Karpas-422 (cell line): ENCODE data around the gene SKA3. TPM values are rescaled to one million over a fixed set of nuclear protein-coding genes. Genes with fewer than 3 reads are reported as not detected.

ENCODE experiments used
- DNase-seq: peaks from one replicate; pipeline ENCODE4 v3.0.0-alpha.2; 2015
- H2AFZ ChIP-seq: fragments of 200-600 bp; sonication (generic); 2 replicates; pipeline ENCODE4 v1.6.1; 2014; ENCODE audit warnings: antibody characterized with exemption, low read length, mixed read lengths
- H3K27ac ChIP-seq: fragments of 200-600 bp; sonication (generic); 2 replicates; pipeline ENCODE4 v1.5.1; 2014; ENCODE audit warnings: mild to moderate bottlenecking, low read length, moderate library complexity
- H3K27me3 ChIP-seq: fragments of 200-600 bp; sonication (generic); 2 replicates; pipeline ENCODE4 v1.6.1; 2014; ENCODE audit warnings: low read length, mixed read lengths
- H3K36me3 ChIP-seq: fragments of 200-600 bp; sonication (generic); 2 replicates; pipeline ENCODE4 v1.6.1; 2014; ENCODE audit warnings: low read length, mixed read lengths; ENCODE audit not compliant: insufficient read depth
- H3K4me1 ChIP-seq: fragments of 200-600 bp; sonication (generic); 2 replicates; pipeline ENCODE4 v1.6.1; 2014; ENCODE audit warnings: mild to moderate bottlenecking, low read length, mixed read lengths
- H3K4me2 ChIP-seq: fragments of 200-600 bp; sonication (generic); 2 replicates; pipeline ENCODE4 v1.6.1; 2014; ENCODE audit warnings: low read length, low read depth, mild to moderate bottlenecking; ENCODE audit not compliant: poor library complexity, severe bottlenecking
- H3K4me3 ChIP-seq: fragments of 200-600 bp; sonication (generic); 2 replicates; pipeline ENCODE4 v1.5.1; 2014; ENCODE audit warnings: mild to moderate bottlenecking, antibody characterized with exemption, low read length, mixed read lengths
- H3K79me2 ChIP-seq: fragments of 200-600 bp; sonication (generic); 2 replicates; pipeline ENCODE4 v1.6.1; 2014; ENCODE audit warnings: mild to moderate bottlenecking, low read length, mixed read lengths
- H3K9ac ChIP-seq: fragments of 200-600 bp; sonication (generic); 2 replicates; pipeline ENCODE4 v1.6.0; 2014; ENCODE audit warnings: low read length
- H3K9me2 ChIP-seq: fragments of 200-600 bp; sonication (generic), shearing (Covaris generic); replicated peaks from 2 replicates; pipeline ENCODE4 v1.6.0; 2014; ENCODE audit warnings: mild to moderate bottlenecking, low read length, moderate library complexity; ENCODE audit not compliant: insufficient read depth
- H3K9me3 ChIP-seq: fragments of 300-700, 200-600 bp; sonication (generic); 2 replicates; pipeline ENCODE4 v1.6.1; 2014; ENCODE audit warnings: low read length, mixed read lengths
- H4K20me1 ChIP-seq: fragments of 200-600 bp; sonication (generic); 2 replicates; pipeline ENCODE4 v1.6.1; 2014; ENCODE audit warnings: mild to moderate bottlenecking, antibody characterized with exemption, low read length, low read depth; ENCODE audit not compliant: insufficient read depth
- total RNA-seq: library from RNA; depleted of rRNA; stranded (reverse); fragments of >200 nt; shearing (Covaris generic); gene quantifications from 2 replicates; pipeline ENCODE4 v1.2.3, GENCODE V29; 2014; ENCODE audit warnings: low replicate concordance

SKA3 gene
- total RNA-seq, 1 experiment from 2014 or later = 34.2 TPM

DNA sequence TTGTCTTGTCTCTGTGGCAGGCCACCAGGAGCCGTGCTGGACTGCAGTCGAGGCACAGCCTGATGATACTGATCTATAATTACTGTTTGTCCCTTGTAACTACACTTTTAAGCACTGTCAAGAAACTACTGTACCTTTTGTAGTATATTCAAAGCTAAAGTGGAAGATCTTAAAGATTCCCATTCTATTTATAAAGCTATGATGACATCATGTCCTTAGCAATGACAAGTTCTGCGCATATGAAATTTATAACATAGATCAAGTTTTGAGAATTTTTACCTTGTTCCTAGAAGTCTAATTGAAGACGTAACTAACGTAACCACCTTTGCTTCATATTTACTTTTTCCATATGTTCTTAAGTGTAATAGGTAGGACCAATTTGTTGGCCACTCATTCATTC lies 58.2 kb downstream of the SKA3 start:
- Histone ChIP-seq H3K4me2 (no peak overlapping the region), H3K4me3 (no peak overlapping the region), H3K9ac (no peak overlapping the region), H3K4me1 (no peaks in the 10 kb centered on the region), H3K79me2 (no peaks in the 10 kb centered on the region), H3K27ac (no peak overlapping the region), H3K36me3 (no peaks in the 10 kb centered on the region), H3K9me2 (no peaks in the 10 kb centered on the region), H4K20me1 (no peaks in the 10 kb centered on the region), H3K9me3 (no peaks in the 10 kb centered on the region), H2AFZ (no peak overlapping the region), H3K27me3 (no peaks in the 10 kb centered on the region)
- no peak for DNase-seq

DNA sequence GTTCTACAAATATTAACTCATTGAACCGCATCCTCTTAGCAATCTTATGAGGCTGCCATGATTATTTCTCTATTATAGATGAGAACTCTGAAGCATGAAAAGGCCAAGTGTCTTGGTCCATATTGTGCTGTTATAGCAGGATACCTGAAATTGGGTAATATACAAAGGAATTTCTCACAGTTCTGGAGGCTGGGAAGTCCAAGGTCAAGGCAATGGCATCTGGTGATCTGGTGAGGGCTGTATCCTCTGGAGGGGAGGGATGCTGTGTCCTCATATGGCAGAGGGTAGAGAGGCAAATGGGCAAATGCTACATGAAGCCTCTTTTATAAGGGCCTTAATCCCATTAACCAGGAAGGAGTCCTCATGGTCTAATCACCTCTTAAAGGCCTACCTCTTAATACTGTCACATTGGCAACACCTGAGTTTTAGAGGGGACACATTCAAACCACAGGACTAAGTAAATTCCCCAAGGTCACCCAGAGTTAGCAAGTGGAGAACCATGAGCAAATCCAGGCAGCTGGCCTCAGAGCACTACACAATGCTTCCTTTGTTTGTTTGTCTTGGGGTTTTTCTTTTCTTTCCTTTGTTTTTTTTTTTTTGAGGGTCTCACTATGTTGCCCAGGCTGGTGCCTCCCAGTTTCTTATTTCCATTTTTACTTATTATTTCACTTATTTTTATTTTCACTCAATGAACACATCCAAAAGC lies 59.1 kb downstream of the SKA3 start:
- Histone ChIP-seq H3K9me2 (no peaks in the 10 kb centered on the region), H3K27me3 (no peaks in the 10 kb centered on the region), H3K36me3 (no peaks in the 10 kb centered on the region), H2AFZ (no peak overlapping the region), H3K4me1 (no peaks in the 10 kb centered on the region), H3K79me2 (no peaks in the 10 kb centered on the region), H3K27ac (no peak overlapping the region), H3K4me2 (no peak overlapping the region), H3K9me3 (no peaks in the 10 kb centered on the region), H3K9ac (no peak overlapping the region), H3K4me3 (no peak overlapping the region), H4K20me1 (no peaks in the 10 kb centered on the region)
- no peak for DNase-seq

DNA sequence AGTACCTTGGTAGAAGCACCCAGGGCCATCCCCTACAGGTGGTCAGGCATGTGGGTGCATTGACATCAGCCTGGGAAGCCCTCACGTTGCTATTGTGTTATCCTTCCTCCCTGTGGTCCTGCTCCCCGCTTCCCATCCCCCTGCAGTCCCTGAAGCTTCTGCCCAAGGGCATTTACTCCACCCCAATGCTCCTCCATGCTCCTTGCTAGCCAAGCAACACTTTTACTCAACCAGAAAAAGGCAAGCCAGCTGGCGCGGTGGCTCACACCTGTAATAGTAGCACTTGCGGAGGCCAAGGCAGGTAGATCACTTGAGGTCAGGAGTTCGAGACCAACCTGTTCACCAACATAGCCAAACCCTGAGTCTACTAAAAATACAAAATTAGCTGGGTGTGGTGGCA lies 60.2 kb downstream of the SKA3 start:
- H3K27me3 ChIP-seq = no peaks in the 10 kb centered on the region
- no peaks in the 10 kb centered on the region for H3K36me3 ChIP-seq
- H3K79me2 ChIP-seq = no peaks in the 10 kb centered on the region
- H4K20me1 ChIP-seq = no peaks in the 10 kb centered on the region
- H3K4me2 ChIP-seq = no peak overlapping the region
- H3K9me3 ChIP-seq = no peaks in the 10 kb centered on the region
- no peak overlapping the region for H2AFZ ChIP-seq
- no peaks in the 10 kb centered on the region for H3K4me1 ChIP-seq
- no peak for DNase-seq
- H3K9me2 ChIP-seq = no peaks in the 10 kb centered on the region
- no peak overlapping the region for H3K9ac ChIP-seq
- H3K4me3 ChIP-seq = no peak overlapping the region
- H3K27ac ChIP-seq = no peak overlapping the region

DNA sequence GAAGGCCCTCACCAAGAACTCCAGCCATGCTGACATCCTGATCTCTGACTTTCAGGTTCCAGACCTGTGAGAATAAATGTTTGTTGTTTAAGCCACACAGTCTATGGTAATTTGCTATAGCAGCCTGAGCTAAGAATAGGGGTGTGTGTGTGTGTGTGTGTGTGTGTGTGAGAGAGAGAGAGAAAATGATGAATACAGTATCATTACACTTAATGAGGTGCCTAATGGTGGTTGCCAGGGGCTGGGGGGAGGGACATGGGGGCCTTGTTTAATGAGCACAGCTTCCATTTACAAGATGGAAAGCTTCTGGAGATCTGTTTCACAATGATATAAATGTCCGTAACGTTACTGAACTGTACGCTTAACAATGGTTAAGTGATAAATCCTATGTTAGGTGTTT lies 61.1 kb downstream of the SKA3 start:
- Histone ChIP-seq H3K4me2 (no peak overlapping the region), H3K9ac (no peak overlapping the region), H3K9me3 (no peaks in the 10 kb centered on the region), H3K9me2 (no peaks in the 10 kb centered on the region), H3K27ac (no peak overlapping the region), H3K79me2 (no peaks in the 10 kb centered on the region), H3K27me3 (no peaks in the 10 kb centered on the region), H3K4me3 (no peak overlapping the region), H4K20me1 (no peaks in the 10 kb centered on the region), H3K36me3 (no peaks in the 10 kb centered on the region), H3K4me1 (no peaks in the 10 kb centered on the region), H2AFZ (no peak overlapping the region)
- DNase-seq = no peak

DNA sequence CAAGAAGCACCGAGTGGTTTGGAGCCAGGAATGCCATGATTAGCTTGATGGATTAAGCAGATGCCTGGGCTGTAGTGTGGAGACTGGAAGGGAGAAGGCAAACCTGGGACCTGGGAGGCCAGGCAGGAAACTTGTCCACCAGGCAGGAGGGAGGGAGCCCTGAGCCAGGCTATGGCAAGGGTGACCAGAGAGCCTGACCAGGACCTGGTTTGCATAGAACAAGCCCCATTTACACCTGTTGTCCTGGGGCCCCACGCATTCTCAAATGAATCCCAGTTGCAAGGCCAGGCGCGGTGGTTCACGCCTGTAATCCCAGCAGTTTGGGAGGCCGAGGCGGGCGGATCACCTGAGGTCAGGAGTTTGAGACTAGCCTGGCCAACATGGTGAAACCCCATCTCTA lies 64.8 kb downstream of the SKA3 start:
- H2AFZ ChIP-seq = no peak overlapping the region
- H3K4me1 ChIP-seq = no peaks in the 10 kb centered on the region
- H3K4me2 ChIP-seq = no peak overlapping the region
- H3K9ac ChIP-seq = no peak overlapping the region
- H3K79me2 ChIP-seq = no peaks in the 10 kb centered on the region
- H3K9me2 ChIP-seq = no peaks in the 10 kb centered on the region
- DNase-seq = no peak
- no peaks in the 10 kb centered on the region for H3K9me3 ChIP-seq
- H4K20me1 ChIP-seq = no peaks in the 10 kb centered on the region
- no peak overlapping the region for H3K27ac ChIP-seq
- H3K36me3 ChIP-seq = no peaks in the 10 kb centered on the region
- H3K4me3 ChIP-seq = no peak overlapping the region
- no peaks in the 10 kb centered on the region for H3K27me3 ChIP-seq

DNA sequence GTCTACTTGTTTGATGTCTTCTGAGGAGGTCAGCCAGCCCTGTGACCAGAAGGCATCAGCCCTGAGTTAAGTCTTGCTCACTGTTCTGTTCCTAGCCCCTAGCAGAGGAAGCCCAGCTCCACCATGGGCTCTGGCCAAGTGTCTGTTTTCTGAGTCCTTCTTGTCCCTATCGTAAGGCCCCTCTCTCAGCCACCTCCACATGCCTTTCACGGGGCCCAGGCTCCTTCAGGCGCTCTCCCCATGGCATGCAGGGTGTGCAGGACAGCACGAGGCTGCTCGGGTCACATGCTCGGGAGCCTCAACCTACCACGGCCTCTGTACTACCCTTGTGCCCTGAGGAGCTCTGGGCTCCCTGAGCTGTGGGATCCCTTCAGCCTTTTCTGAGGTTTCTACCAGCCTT lies 67.2 kb downstream of the SKA3 start:
- Histone ChIP-seq H4K20me1 (no peaks in the 10 kb centered on the region), H3K27ac (no peak overlapping the region), H3K4me3 (no peak overlapping the region), H3K4me1 (no peaks in the 10 kb centered on the region), H3K79me2 (no peaks in the 10 kb centered on the region), H3K4me2 (no peak overlapping the region), H3K27me3 (no peaks in the 10 kb centered on the region), H3K36me3 (no peaks in the 10 kb centered on the region), H3K9me2 (no peaks in the 10 kb centered on the region), H2AFZ (no peak overlapping the region), H3K9ac (no peak overlapping the region), H3K9me3 (no peaks in the 10 kb centered on the region)
- DNase-seq = no peak

DNA sequence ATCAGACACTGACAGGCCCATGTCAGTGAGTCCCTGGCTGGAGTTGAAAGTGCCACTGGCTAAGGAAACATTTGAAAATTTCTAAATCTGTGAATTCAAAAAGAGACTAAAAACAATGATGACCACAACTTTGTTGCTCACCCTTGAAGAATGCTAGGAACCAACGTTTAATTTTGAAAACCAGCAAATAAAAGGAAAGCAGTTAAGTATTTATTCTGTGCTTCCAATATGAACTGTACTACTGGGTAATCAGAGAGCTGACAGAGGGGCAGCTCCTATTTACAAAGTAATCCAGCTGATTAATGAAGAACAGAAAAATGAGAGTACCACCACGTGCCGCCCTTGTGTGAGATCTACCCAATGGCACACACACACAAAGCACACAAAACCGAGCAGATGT lies 70.3 kb downstream of the SKA3 start:
- Histone ChIP-seq H4K20me1 (no peaks in the 10 kb centered on the region), H3K9ac (no peak overlapping the region), H3K79me2 (no peaks in the 10 kb centered on the region), H3K27me3 (no peaks in the 10 kb centered on the region), H2AFZ (no peak overlapping the region), H3K9me3 (no peaks in the 10 kb centered on the region), H3K4me1 (no peaks in the 10 kb centered on the region), H3K4me3 (no peak overlapping the region), H3K36me3 (no peaks in the 10 kb centered on the region), H3K27ac (no peak overlapping the region), H3K4me2 (no peak overlapping the region), H3K9me2 (no peaks in the 10 kb centered on the region)
- DNase-seq = no peak

DNA sequence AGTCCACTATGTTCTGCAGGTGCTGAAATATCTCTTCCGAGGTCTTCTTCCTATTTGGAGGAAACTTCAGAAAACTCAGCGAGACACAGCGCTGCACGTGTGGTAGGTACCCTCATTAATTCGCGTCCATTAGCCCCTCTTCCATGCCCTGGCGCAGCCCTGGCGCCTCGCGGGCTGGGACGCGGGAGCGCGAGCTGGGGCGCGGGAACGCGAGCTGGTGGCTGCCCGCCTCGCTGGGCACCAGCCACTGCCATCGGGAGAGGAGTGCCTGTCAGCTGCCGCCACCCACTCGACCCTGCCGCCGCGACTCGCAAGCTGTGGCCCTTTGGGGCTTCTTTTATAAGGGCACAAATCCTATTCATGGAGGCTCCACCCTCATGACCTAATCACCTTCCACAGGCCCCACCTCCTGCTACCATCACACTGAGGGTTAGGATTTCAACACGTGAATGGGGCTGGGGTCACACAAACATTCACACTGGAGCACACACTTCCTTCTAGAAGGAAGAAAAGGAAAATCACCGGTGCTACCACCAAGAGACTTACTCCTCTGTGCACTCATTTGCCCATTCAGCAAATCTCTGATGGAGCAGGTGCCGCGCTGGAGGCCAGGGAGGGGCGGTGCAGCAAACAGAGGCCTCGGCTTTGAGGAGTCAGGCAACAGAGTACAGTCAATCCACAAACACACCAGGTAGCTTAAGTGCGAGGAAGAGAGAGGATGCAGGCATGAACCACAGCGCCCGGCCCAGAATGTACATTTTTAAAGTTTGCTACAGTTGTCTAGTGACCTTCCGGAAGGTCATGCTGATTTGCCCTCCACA lies 71.9 kb downstream of the SKA3 start:
- no peak for DNase-seq
- Histone ChIP-seq H3K9ac (no peak overlapping the region), H3K9me2 (no peaks in the 10 kb centered on the region), H3K79me2 (no peaks in the 10 kb centered on the region), H2AFZ (no peak overlapping the region), H3K4me2 (no peak overlapping the region), H3K9me3 (no peaks in the 10 kb centered on the region), H4K20me1 (no peaks in the 10 kb centered on the region), H3K4me3 (no peak overlapping the region), H3K27me3 (no peaks in the 10 kb centered on the region), H3K27ac (no peak overlapping the region), H3K4me1 (no peaks in the 10 kb centered on the region), H3K36me3 (no peaks in the 10 kb centered on the region)
